Lung (tissue), 12 donors: ENCODE results near the gene SNTG2. TPM values are rescaled to one million over a fixed set of nuclear protein-coding genes. Genes with fewer than 3 reads are reported as not detected.

ENCODE experiments used
- ATAC-seq: fragments of 200-7000 bp; cut with Tn5 transposase; one replicate; pipeline ENCODE4 v1.9.1; 2020; ENCODE audit warnings: moderate number of reproducible peaks; ENCODE audit not compliant: insufficient read depth, low FRiP score
- DNase-seq, 3 donors: peaks; one replicate each; pipeline ENCODE4 v3.0.0-alpha.2; 2013 to 2017
- H3K27ac ChIP-seq, 2 donors: one replicate each; pipeline ENCODE4 v1.5.1; 2013; ENCODE audit warnings: mild to moderate bottlenecking in 2 of 2, moderate library complexity in 2 of 2, control low read depth in 1 of 2, inconsistent platforms in 1 of 2, low read depth in 1 of 2, low read length in 1 of 2
- H3K27me3 ChIP-seq, 3 donors: one replicate each; pipeline ENCODE4 v1.5.1; 2013; ENCODE audit warnings: low read length in 2 of 3; ENCODE audit not compliant: control insufficient read depth in 3 of 3, insufficient read depth in 3 of 3
- H3K36me3 ChIP-seq, 4 donors: one replicate each; pipeline ENCODE4 v1.5.1; 2013; ENCODE audit warnings: low read length in 4 of 4, mild to moderate bottlenecking in 1 of 4, moderate library complexity in 1 of 4; ENCODE audit not compliant: control insufficient read depth in 4 of 4, insufficient read depth in 4 of 4
- H3K4me1 ChIP-seq, 5 donors: one replicate each; pipeline ENCODE4 v1.5.1; 2013; ENCODE audit warnings: low read length in 5 of 5, mild to moderate bottlenecking in 2 of 5, moderate library complexity in 1 of 5; ENCODE audit not compliant: control insufficient read depth in 5 of 5, insufficient read depth in 5 of 5
- H3K4me3 ChIP-seq: one replicate; pipeline ENCODE4 v1.5.1; 2013; ENCODE audit warnings: mild to moderate bottlenecking, control low read depth, moderate library complexity
- H3K9ac ChIP-seq, 2 donors: one replicate each; pipeline ENCODE4 v1.5.1; 2013; ENCODE audit warnings: low read length in 2 of 2, control low read depth in 1 of 2; ENCODE audit not compliant: insufficient read depth in 1 of 2
- H3K9me3 ChIP-seq, 4 donors: one replicate each; pipeline ENCODE4 v1.5.1; 2013; ENCODE audit warnings: low read length in 3 of 4, mild to moderate bottlenecking in 1 of 4, moderate library complexity in 1 of 4; ENCODE audit not compliant: control insufficient read depth in 4 of 4, insufficient read depth in 3 of 4
- CTCF ChIP-seq: IDR thresholded peaks from 2 replicates; pipeline ENCODE4 v1.5.1; 2012; ENCODE audit warnings: mild to moderate bottlenecking; ENCODE audit errors: control extremely low read depth, extremely low read depth
- WGBS, 2 donors: extraction: QIAGEN DNeasy Blood & Tissue Kit; methylation state at CpG; one replicate each; pipeline ENCODE4 v1.1.7; 2013; 5-methylcytosine and 5-hydroxymethylcytosine counted together
- polyA plus RNA-seq, 2 donors: library from polyadenylated mRNA; stranded (reverse); fragments of 200-250 nt; gene quantifications; one replicate each; pipeline ENCODE4 v1.2.1, GENCODE V29; 2013
- total RNA-seq, 2 donors: library from RNA; depleted of rRNA in 1 of 2; stranded (reverse); fragments of >200 nt in 1 of 2; gene quantifications; one replicate each; pipeline ENCODE4 v1.2.1, GENCODE V29; 2014 to 2021
- donor health status: control.
- donor health status: control.
- donor health status: Bipolar disorder and iron deficiency.
- donor health status: healthy.
- donor health status: DM: yes; HTN: yes; CAD: no.

Gene SNTG2
- total and polyA plus RNA-seq, 4 donors: 0.31 to 1.8 (median 1.2) TPM

DNA sequence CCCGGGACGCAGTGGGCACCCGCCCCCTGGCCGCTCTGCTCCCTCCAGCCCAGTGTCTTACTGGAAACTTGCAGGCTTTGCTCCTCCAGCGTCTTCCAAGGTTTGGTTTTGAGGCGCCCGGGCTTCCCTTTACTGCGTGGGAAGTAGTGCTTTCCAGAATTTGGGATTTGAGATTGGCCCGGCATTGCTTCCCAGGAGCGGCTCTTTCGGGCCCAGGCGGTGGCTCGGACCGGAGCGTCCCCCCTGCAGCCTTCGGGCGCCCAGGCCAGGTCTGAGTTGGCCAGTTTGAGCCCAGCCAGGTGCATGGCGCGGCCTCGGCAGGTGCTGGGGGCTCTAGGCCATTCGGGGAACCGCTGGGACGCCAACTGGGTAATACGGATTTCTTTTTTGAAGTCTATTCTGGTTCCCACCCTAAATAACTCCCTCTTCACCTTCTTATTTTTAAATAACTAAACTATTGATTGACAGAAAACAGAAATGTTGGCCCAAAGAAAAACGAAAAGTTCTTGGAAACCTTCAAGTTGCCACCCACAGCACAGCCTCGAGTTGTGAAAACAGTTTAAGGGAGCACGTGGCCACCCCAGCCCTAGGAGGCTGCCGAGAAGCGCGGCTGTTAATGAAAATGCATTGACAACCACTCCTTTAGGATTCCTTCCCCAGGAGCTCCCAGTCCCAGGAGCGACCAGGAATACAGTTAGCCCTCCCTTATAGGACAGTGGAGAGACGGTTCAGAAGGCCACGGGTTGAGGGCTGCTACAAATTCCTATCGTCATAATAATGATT lies 766 bp downstream of the SNTG2 start:
- WGBS, 2 donors: 15 to 19% methylated on average over 34 of the region's 34 CpGs
- H3K9ac ChIP-seq: no peak overlapping the region
- peaks cover 0 to 4% (median 0%) of the 10 kb centered on the region in 5 donors for H3K4me1 ChIP-seq
- no peak for DNase-seq
- H3K27me3 ChIP-seq: peaks cover 5 to 62% (median 56%) of the 10 kb centered on the region in 3 donors
- no peak overlapping the region for H3K27ac ChIP-seq
- H3K4me3 ChIP-seq: no peak overlapping the region
- TF ChIP-seq CTCF: no peak
- H3K9me3 ChIP-seq: peaks cover 0 to 2% (median 0%) of the 10 kb centered on the region in 4 donors
- no peaks in the 10 kb centered on the region for H3K36me3 ChIP-seq
- no peak for ATAC-seq

DNA sequence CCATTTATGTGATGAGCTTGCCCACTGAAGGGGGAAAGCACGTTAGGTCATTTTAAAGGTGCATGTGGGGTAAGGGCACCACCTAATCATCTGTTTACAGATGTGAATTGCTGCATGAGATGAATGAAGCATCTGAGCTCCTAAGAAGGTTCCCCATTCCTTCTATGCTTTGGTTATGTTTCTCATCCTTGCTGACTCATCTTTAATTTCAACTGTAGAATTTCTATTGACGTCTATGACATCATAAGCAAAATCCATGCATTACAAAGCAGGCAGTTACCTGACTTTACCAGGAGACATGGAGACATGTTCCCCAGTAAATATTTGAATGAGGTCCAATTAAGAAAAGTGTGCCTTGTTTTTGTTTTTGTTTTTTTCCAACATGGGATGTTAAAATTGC lies 2.8 kb downstream of the SNTG2 start:
- DNase-seq: no peak
- no peak for TF ChIP-seq CTCF
- 41 to 52% methylated on average over 2 of the region's 2 CpGs for WGBS, 2 donors
- Histone ChIP-seq H3K4me3 (no peak overlapping the region), H3K9ac (no peak overlapping the region), H3K27ac (no peak overlapping the region), H3K27me3 (peaks cover 5 to 58% (median 44%) of the 10 kb centered on the region in 3 donors), H3K36me3 (no peaks in the 10 kb centered on the region), H3K4me1 (peaks cover 0 to 4% (median 0%) of the 10 kb centered on the region in 5 donors), H3K9me3 (peaks cover 0 to 2% (median 0%) of the 10 kb centered on the region in 4 donors)
- no peak for ATAC-seq

GRCh38 chr2:953975-954686 lies 3.5 kb downstream of the SNTG2 start:
- 63 to 66% methylated on average over 13 of the region's 13 CpGs for WGBS, 2 donors
- peaks cover 0 to 2% (median 0%) of the 10 kb centered on the region in 4 donors for H3K9me3 ChIP-seq
- H3K9ac ChIP-seq: no peak overlapping the region
- no peak for ATAC-seq
- no peak for TF ChIP-seq CTCF
- DNase-seq: peak in 2 of 3 donors; percentile 61 to 71
- peaks cover 5 to 50% (median 37%) of the 10 kb centered on the region in 3 donors for H3K27me3 ChIP-seq
- H3K36me3 ChIP-seq: no peaks in the 10 kb centered on the region
- H3K27ac ChIP-seq: no peak overlapping the region
- peaks cover 0 to 4% (median 0%) of the 10 kb centered on the region in 5 donors for H3K4me1 ChIP-seq
- no peak overlapping the region for H3K4me3 ChIP-seq
